WTC11 (cell line): ENCODE data around the gene LOXL3. TPM values are rescaled to one million over a fixed set of nuclear protein-coding genes. Genes with fewer than 3 reads are reported as not detected.

Source experiments
- ATAC-seq: fragments of 200-7000 bp; cut with Tn5 transposase; 2 replicates; pipeline ENCODE4 v1.10.0; 2021; ENCODE audit warnings: mild to moderate bottlenecking, moderate library complexity
- CTCF ChIA-PET: fragments of 300-600 bp; sonication (Branson Sonifier 250); formaldehyde crosslinking; loops from one replicate; lab custom pipeline; 2021; ENCODE audit warnings: antibody characterized with exemption; lab: Charles Lee
- POLR2A ChIA-PET: fragments of 350-600 bp; sonication (Branson Sonifier 250); formaldehyde crosslinking; loops from one replicate; lab custom pipeline; 2021; ENCODE audit warnings: antibody characterized with exemption; lab: Charles Lee
- DNase-seq: peaks from one replicate; pipeline ENCODE4 v3.0.0; 2021; ENCODE audit warnings: low spot score
- H3K27ac Mint-ChIP-seq: 2 replicates; pipeline ENCODE4 v1.8.0; 2021; ENCODE audit warnings: mixed read lengths
- H3K27me3 Mint-ChIP-seq: 2 replicates; pipeline ENCODE4 v1.8.0; 2021; ENCODE audit warnings: low read depth, mild to moderate bottlenecking, moderate library complexity, mixed read lengths
- H3K36me3 Mint-ChIP-seq: 2 replicates; pipeline ENCODE4 v1.8.0; 2021; ENCODE audit warnings: mixed read lengths
- H3K4me1 Mint-ChIP-seq: 2 replicates; pipeline ENCODE4 v1.8.0; 2022; ENCODE audit warnings: mixed read lengths
- H3K4me3 Mint-ChIP-seq: 2 replicates; pipeline ENCODE4 v1.8.0; 2021; ENCODE audit warnings: mild to moderate bottlenecking, moderate library complexity, mixed read lengths
- H3K9me3 Mint-ChIP-seq: 2 replicates; pipeline ENCODE4 v1.8.0; 2021; ENCODE audit warnings: mixed read lengths
- ATF1 ChIP-seq: sonication (generic); formaldehyde crosslinking; IDR thresholded peaks from 2 replicates; pipeline ENCODE4 v1.8.1; 2023; ENCODE audit warnings: mild to moderate bottlenecking, moderate library complexity, missing genetic modification reagents
- CREM ChIP-seq: sonication (generic); formaldehyde crosslinking; IDR thresholded peaks from 2 replicates; pipeline ENCODE4 v1.8.1; 2022; ENCODE audit warnings: mild to moderate bottlenecking, missing genetic modification reagents, moderate library complexity
- ESRRA ChIP-seq: sonication (generic); formaldehyde crosslinking; IDR thresholded peaks from 2 replicates; pipeline ENCODE4 v1.8.1; 2022; ENCODE audit warnings: mild to moderate bottlenecking, missing genetic modification reagents, borderline replicate concordance
- GTF2I ChIP-seq: fragments of 250-450 bp; sonication (Bioruptor Pico); conservative IDR thresholded peaks from 2 replicates; pipeline ENCODE4 v1.4.0; 2021; ENCODE audit warnings: mild to moderate bottlenecking
- MYBL2 ChIP-seq: sonication (generic); formaldehyde crosslinking; IDR thresholded peaks from 2 replicates; pipeline ENCODE4 v1.8.1; 2023; ENCODE audit warnings: mild to moderate bottlenecking, moderate library complexity, missing genetic modification reagents
- NFATC4 ChIP-seq: fragments of 250-450 bp; sonication (Bioruptor Pico); IDR thresholded peaks from 2 replicates; pipeline ENCODE4 v1.9.0; 2021; ENCODE audit warnings: mild to moderate bottlenecking
- RELA ChIP-seq: sonication (generic); formaldehyde crosslinking; IDR thresholded peaks from 2 replicates; pipeline ENCODE4 v1.8.1; 2022; ENCODE audit warnings: missing genetic modification reagents, mild to moderate bottlenecking, borderline replicate concordance
- TP53 ChIP-seq: sonication (generic); formaldehyde crosslinking; IDR thresholded peaks from 2 replicates; pipeline ENCODE4 v1.8.1; 2023; ENCODE audit warnings: mild to moderate bottlenecking, missing genetic modification reagents
- ZBTB43 ChIP-seq: sonication (generic); formaldehyde crosslinking; IDR thresholded peaks from 2 replicates; pipeline ENCODE4 v1.8.1; 2023; ENCODE audit warnings: mild to moderate bottlenecking, missing genetic modification reagents
- total RNA-seq: library from RNA; stranded (reverse); gene quantifications from 3 replicates; pipeline ENCODE4 v1.2.3, GENCODE V29; 2021
- TF ChIP-seq, protein P1 (sequence below): sonication (generic); formaldehyde crosslinking; IDR thresholded peaks from 2 replicates; pipeline ENCODE4 v1.8.1; 2023; ENCODE audit warnings: mild to moderate bottlenecking, missing genetic modification reagents, borderline replicate concordance
- TF ChIP-seq, protein P2 (sequence below): sonication (generic); formaldehyde crosslinking; conservative IDR thresholded peaks from 2 replicates; pipeline ENCODE4 v1.8.1; 2023; ENCODE audit warnings: mild to moderate bottlenecking, low read depth, missing genetic modification reagents, moderate library complexity
- TF ChIP-seq, protein P3 (sequence below): sonication (generic); formaldehyde crosslinking; IDR thresholded peaks from 2 replicates; pipeline ENCODE4 v1.8.1; 2023; ENCODE audit warnings: mild to moderate bottlenecking, moderate library complexity, missing genetic modification reagents
- TF ChIP-seq, protein P4 (sequence below): fragments of 250-450 bp; sonication (Bioruptor Pico); IDR thresholded peaks from 2 replicates; pipeline ENCODE4 v1.9.0; 2021; ENCODE audit warnings: mild to moderate bottlenecking, borderline replicate concordance

The LOXL3 gene
- total RNA-seq, 1 experiment from 2014 or later = 21.1 TPM

DNA sequence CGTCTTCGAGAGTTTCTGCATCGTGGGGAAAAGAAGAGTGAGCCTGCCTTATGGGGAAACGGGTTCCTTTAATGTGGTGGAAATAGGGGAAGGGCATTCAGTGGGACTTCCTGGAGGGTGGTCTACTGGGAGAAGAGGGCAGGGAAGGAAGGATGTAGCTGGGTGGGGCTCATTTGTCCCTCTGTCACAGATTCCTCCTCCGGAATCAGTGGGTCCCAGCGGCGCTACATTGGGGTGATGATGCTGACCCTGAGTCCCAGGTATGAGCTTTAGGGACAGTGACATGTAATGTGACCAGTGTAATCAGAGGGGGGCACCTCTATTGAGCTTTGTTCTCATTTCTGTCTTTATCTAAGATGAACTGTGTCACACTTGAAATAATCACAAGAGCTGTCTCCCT lies 22.1 kb downstream of the LOXL3 start (continued):
- TF ChIP-seq GTF2I (CRISPR knock-in tag) (no peak), CREM (CRISPR knock-in tag) (no peak), RELA (CRISPR knock-in tag) (no peak)
- TF ChIP-seq, protein P1, sequence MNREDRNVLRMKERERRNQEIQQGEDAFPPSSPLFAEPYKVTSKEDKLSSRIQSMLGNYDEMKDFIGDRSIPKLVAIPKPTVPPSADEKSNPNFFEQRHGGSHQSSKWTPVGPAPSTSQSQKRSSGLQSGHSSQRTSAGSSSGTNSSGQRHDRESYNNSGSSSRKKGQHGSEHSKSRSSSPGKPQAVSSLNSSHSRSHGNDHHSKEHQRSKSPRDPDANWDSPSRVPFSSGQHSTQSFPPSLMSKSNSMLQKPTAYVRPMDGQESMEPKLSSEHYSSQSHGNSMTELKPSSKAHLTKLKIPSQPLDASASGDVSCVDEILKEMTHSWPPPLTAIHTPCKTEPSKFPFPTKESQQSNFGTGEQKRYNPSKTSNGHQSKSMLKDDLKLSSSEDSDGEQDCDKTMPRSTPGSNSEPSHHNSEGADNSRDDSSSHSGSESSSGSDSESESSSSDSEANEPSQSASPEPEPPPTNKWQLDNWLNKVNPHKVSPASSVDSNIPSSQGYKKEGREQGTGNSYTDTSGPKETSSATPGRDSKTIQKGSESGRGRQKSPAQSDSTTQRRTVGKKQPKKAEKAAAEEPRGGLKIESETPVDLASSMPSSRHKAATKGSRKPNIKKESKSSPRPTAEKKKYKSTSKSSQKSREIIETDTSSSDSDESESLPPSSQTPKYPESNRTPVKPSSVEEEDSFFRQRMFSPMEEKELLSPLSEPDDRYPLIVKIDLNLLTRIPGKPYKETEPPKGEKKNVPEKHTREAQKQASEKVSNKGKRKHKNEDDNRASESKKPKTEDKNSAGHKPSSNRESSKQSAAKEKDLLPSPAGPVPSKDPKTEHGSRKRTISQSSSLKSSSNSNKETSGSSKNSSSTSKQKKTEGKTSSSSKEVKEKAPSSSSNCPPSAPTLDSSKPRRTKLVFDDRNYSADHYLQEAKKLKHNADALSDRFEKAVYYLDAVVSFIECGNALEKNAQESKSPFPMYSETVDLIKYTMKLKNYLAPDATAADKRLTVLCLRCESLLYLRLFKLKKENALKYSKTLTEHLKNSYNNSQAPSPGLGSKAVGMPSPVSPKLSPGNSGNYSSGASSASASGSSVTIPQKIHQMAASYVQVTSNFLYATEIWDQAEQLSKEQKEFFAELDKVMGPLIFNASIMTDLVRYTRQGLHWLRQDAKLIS (CRISPR knock-in tag) = no peak
- TF ChIP-seq, protein P2, sequence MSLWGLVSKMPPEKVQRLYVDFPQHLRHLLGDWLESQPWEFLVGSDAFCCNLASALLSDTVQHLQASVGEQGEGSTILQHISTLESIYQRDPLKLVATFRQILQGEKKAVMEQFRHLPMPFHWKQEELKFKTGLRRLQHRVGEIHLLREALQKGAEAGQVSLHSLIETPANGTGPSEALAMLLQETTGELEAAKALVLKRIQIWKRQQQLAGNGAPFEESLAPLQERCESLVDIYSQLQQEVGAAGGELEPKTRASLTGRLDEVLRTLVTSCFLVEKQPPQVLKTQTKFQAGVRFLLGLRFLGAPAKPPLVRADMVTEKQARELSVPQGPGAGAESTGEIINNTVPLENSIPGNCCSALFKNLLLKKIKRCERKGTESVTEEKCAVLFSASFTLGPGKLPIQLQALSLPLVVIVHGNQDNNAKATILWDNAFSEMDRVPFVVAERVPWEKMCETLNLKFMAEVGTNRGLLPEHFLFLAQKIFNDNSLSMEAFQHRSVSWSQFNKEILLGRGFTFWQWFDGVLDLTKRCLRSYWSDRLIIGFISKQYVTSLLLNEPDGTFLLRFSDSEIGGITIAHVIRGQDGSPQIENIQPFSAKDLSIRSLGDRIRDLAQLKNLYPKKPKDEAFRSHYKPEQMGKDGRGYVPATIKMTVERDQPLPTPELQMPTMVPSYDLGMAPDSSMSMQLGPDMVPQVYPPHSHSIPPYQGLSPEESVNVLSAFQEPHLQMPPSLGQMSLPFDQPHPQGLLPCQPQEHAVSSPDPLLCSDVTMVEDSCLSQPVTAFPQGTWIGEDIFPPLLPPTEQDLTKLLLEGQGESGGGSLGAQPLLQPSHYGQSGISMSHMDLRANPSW (CRISPR knock-in tag) = no peak

- Mint-ChIP-seq H3K36me3 (peaks cover 38% of the 10 kb centered on the region), H3K4me1 (peaks cover 14% of the 10 kb centered on the region), H3K27me3 (no peaks in the 10 kb centered on the region), H3K27ac (no peak overlapping the region), H3K9me3 (0 out of 2 replicates have a peak, but pooled peaks cover 3% of the 10 kb centered on the region), H3K4me3 (peak overlapping the region; percentile 99)
- no peak for TF ChIP-seq ESRRA
- TF ChIP-seq ATF1 = 0 out of 2 replicates have a peak, but pooled peaks have one; percentile 45
- TF ChIP-seq, protein P3, sequence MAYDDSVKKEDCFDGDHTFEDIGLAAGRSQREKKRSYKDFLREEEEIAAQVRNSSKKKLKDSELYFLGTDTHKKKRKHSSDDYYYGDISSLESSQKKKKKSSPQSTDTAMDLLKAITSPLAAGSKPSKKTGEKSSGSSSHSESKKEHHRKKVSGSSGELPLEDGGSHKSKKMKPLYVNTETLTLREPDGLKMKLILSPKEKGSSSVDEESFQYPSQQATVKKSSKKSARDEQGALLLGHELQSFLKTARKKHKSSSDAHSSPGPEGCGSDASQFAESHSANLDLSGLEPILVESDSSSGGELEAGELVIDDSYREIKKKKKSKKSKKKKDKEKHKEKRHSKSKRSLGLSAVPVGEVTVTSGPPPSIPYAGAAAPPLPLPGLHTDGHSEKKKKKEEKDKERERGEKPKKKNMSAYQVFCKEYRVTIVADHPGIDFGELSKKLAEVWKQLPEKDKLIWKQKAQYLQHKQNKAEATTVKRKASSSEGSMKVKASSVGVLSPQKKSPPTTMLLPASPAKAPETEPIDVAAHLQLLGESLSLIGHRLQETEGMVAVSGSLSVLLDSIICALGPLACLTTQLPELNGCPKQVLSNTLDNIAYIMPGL = no peak
- POLR2A ChIA-PET = interaction anchor here (0.7 to 1.4 kb wide), 5 partner anchors 26 to 73 kb away, joined by 3 to 7 read pairs (median 3); partner anchors contain the start of genes MRPL53 and WBP1
- ATAC-seq = peak; percentile 6
- CTCF ChIA-PET = interaction anchor here (0.7 to 2.2 kb wide), 7 partner anchors 14 to 196 kb away, joined by 3 to 9 read pairs (median 4); partner anchors contain the start of gene LOXL3
- DNase-seq = peak; percentile 30
These were observed 23.2 kb downstream of the LOXL3 start for GRCh38 chr2:74530239-74531187.

- no peaks in the 10 kb centered on the region for H3K27me3 Mint-ChIP-seq
- H3K9me3 Mint-ChIP-seq = 0 out of 2 replicates have a peak, but pooled peaks cover 3% of the 10 kb centered on the region
- POLR2A ChIA-PET = interaction anchor here (0.8 to 1.4 kb wide), 4 partner anchors 24 to 72 kb away, joined by 3 to 7 read pairs (median 3); partner anchors contain the start of genes LOXL3, MRPL53 and WBP1
- peak; percentile 99 for DNase-seq
- H3K4me3 Mint-ChIP-seq = peak within 1 kb of the TSS; percentile 99
- peaks cover 38% of the 10 kb centered on the region for H3K36me3 Mint-ChIP-seq
- CTCF ChIA-PET = interaction anchor here (0.7 to 2.2 kb wide), 10 partner anchors 13 to 195 kb away, joined by 3 to 9 read pairs (median 4); partner anchors contain the start of genes CCDC142, LOXL3, PCGF1 and TTC31
- H3K27ac Mint-ChIP-seq = peak within 1 kb of the TSS; percentile 93
- peak; percentile 93 for ATAC-seq
- peaks cover 14% of the 10 kb centered on the region for H3K4me1 Mint-ChIP-seq
- TF ChIP-seq TP53 (CRISPR knock-in tag) (peak; percentile 66), ZBTB43 (CRISPR knock-in tag) (no peak), ESRRA (peak; percentile 53; the same call in 1 of the 2 replicates), NFATC4 (no peak), MYBL2 (CRISPR knock-in tag) (0 out of 2 replicates have a peak, but pooled peaks have one; percentile 2)
- TF ChIP-seq, protein P4, sequence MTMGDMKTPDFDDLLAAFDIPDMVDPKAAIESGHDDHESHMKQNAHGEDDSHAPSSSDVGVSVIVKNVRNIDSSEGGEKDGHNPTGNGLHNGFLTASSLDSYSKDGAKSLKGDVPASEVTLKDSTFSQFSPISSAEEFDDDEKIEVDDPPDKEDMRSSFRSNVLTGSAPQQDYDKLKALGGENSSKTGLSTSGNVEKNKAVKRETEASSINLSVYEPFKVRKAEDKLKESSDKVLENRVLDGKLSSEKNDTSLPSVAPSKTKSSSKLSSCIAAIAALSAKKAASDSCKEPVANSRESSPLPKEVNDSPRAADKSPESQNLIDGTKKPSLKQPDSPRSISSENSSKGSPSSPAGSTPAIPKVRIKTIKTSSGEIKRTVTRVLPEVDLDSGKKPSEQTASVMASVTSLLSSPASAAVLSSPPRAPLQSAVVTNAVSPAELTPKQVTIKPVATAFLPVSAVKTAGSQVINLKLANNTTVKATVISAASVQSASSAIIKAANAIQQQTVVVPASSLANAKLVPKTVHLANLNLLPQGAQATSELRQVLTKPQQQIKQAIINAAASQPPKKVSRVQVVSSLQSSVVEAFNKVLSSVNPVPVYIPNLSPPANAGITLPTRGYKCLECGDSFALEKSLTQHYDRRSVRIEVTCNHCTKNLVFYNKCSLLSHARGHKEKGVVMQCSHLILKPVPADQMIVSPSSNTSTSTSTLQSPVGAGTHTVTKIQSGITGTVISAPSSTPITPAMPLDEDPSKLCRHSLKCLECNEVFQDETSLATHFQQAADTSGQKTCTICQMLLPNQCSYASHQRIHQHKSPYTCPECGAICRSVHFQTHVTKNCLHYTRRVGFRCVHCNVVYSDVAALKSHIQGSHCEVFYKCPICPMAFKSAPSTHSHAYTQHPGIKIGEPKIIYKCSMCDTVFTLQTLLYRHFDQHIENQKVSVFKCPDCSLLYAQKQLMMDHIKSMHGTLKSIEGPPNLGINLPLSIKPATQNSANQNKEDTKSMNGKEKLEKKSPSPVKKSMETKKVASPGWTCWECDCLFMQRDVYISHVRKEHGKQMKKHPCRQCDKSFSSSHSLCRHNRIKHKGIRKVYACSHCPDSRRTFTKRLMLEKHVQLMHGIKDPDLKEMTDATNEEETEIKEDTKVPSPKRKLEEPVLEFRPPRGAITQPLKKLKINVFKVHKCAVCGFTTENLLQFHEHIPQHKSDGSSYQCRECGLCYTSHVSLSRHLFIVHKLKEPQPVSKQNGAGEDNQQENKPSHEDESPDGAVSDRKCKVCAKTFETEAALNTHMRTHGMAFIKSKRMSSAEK = no peak
These were observed 24.1 kb downstream of the LOXL3 start, which contains the start of the genes AUP1 and HTRA2 for GRCh38 chr2:74529357-74530238. TSS of gene AUP1 (minus strand) at chr2:74529706. CDS start at chr2:74529629, 77 bp downstream. TSS of gene HTRA2 (plus strand) at chr2:74529933. CDS start at chr2:74530007, 74 bp downstream.
